ENCODE results near the gene SGCD.

SGCD gene

GRCh38 chr5:156326718-156327259 lies at the start of gene SGCD:
TSS of gene SGCD (plus strand) at chr5:156327164.
- Histone ChIP-seq H3K27ac (peak within 1 kb of the TSS in 13 of 21 experiments; percentile 46 to 81 (median 66)), H3K4me3 (peak within 1 kb of the TSS in 5 of 7 experiments; percentile 17 to 32 (median 19))

- no peak overlapping the region for H3K27ac ChIP-seq
- no peak overlapping the region for H3K4me3 ChIP-seq
These were observed 49.7 kb upstream of the SGCD start for GRCh38 chr5:156277290-156277689.

- no peak overlapping the region for H3K4me3 ChIP-seq
These were observed 31.5 kb upstream of the SGCD start for GRCh38 chr5:156295431-156295830.

GRCh38 chr5:156310115-156310514 lies 16.8 kb upstream of the SGCD start:
- Histone ChIP-seq H3K4me3 (no peak overlapping the region), H3K27ac (no peak overlapping the region)

More at GRCh38 chr5:156295431-156295830, 31.5 kb upstream of the SGCD start:
- no peak overlapping the region for H3K27ac ChIP-seq

GRCh38 chr5:156312897-156313694 lies 13.9 kb upstream of the SGCD start:
- no peak overlapping the region for H3K4me3 ChIP-seq
- no peak overlapping the region for H3K27ac ChIP-seq

- Histone ChIP-seq H3K4me3 (no peak overlapping the region), H3K27ac (no peak overlapping the region)
These were observed 12.5 kb upstream of the SGCD start for GRCh38 chr5:156314416-156314815.

- Histone ChIP-seq H3K4me3 (no peak overlapping the region), H3K27ac (no peak overlapping the region)
These were observed 4.3 kb upstream of the SGCD start for GRCh38 chr5:156322666-156323065.

- Histone ChIP-seq H3K27ac (peak overlapping the region in 13 of 21 experiments; percentile 46 to 81 (median 66)), H3K4me3 (peak overlapping the region in 5 of 7 experiments; percentile 17 to 32 (median 19))
These were observed 332 bp downstream of the SGCD start for GRCh38 chr5:156327296-156327695.

GRCh38 chr5:156328161-156328560 lies 1.2 kb downstream of the SGCD start:
- H3K4me3 ChIP-seq = peak overlapping the region in 3 of 7 experiments; percentile 15 to 27 (median 17)
- H3K27ac ChIP-seq = peak overlapping the region in 3 of 21 experiments; percentile 71 to 78 (median 72)

GRCh38 chr5:156328766-156329165 lies 1.8 kb downstream of the SGCD start:
- Histone ChIP-seq H3K27ac (no peak overlapping the region), H3K4me3 (no peak overlapping the region)

- Histone ChIP-seq H3K27ac (no peak overlapping the region), H3K4me3 (no peak overlapping the region)
These were observed 2.2 kb downstream of the SGCD start for GRCh38 chr5:156329171-156329611.

- Histone ChIP-seq H3K27ac (no peak overlapping the region), H3K4me3 (no peak overlapping the region)
These were observed 3.3 kb downstream of the SGCD start for GRCh38 chr5:156330141-156330870.

- Histone ChIP-seq H3K4me3 (no peak overlapping the region), H3K27ac (no peak overlapping the region)
These were observed 4.2 kb downstream of the SGCD start for GRCh38 chr5:156331181-156331580.

- Histone ChIP-seq H3K4me3 (no peak overlapping the region), H3K27ac (no peak overlapping the region)
These were observed 4.9 kb downstream of the SGCD start for GRCh38 chr5:156331845-156332244.

GRCh38 chr5:156332245-156332644 lies 5.3 kb downstream of the SGCD start:
- H3K27ac ChIP-seq = no peak overlapping the region

GRCh38 chr5:156339139-156339841 lies 12.3 kb downstream of the SGCD start:
- no peak overlapping the region for H3K27ac ChIP-seq
- no peak overlapping the region for H3K4me3 ChIP-seq

More at GRCh38 chr5:156332245-156332644, 5.3 kb downstream of the SGCD start:
- no peak overlapping the region for H3K4me3 ChIP-seq

- Histone ChIP-seq H3K27ac (no peak overlapping the region), H3K4me3 (no peak overlapping the region)
These were observed 13.9 kb downstream of the SGCD start for GRCh38 chr5:156340893-156341292.

GRCh38 chr5:156350256-156350655 lies 23.3 kb downstream of the SGCD start:
- no peak overlapping the region for H3K4me3 ChIP-seq
- H3K27ac ChIP-seq = no peak overlapping the region

GRCh38 chr5:156351423-156351822 lies 24.5 kb downstream of the SGCD start:
- Histone ChIP-seq H3K27ac (no peak overlapping the region), H3K4me3 (no peak overlapping the region)

- no peak overlapping the region for H3K27ac ChIP-seq
- no peak overlapping the region for H3K4me3 ChIP-seq
These were observed 27.6 kb downstream of the SGCD start for GRCh38 chr5:156354571-156354970.

All from skin epidermis (tissue), 12 donors.